Mesodermal cell (in vitro differentiated cells): ENCODE measurements around the gene MED27.

Experiments
- H3K27ac ChIP-seq: 2 replicates; pipeline ENCODE4 v1.7.0; 2013; ENCODE audit warnings: mild to moderate bottlenecking, low read depth, low read length, moderate library complexity; ENCODE audit not compliant: severe bottlenecking
- H3K36me3 ChIP-seq: 2 replicates; pipeline ENCODE4 v1.7.1; 2013; ENCODE audit warnings: mild to moderate bottlenecking, low read length, moderate library complexity; ENCODE audit not compliant: control insufficient read depth, insufficient read depth
- H3K4me1 ChIP-seq: one replicate; pipeline ENCODE4 v1.7.1; 2013; ENCODE audit warnings: mild to moderate bottlenecking, low read length; ENCODE audit not compliant: insufficient read depth, control insufficient read depth, poor library complexity, severe bottlenecking
- H3K4me3 ChIP-seq: 2 replicates; pipeline ENCODE4 v1.7.0; 2013; ENCODE audit warnings: low read length, control low read depth, mild to moderate bottlenecking; ENCODE audit not compliant: insufficient read depth, poor library complexity, severe bottlenecking; ENCODE audit errors: extremely low read depth
- H3K9me3 ChIP-seq: 2 replicates; pipeline ENCODE4 v1.7.1; 2013; ENCODE audit warnings: mild to moderate bottlenecking, low read length, moderate library complexity; ENCODE audit not compliant: control insufficient read depth
- WGBS, 2 experiments: methylation state at CpG; one replicate each; pipeline ENCODE4 v1.1.5; 2013; ENCODE audit warnings: missing lambda C conversion rate in 2 of 2; ENCODE audit not compliant: insufficient coverage in 2 of 2; 5-methylcytosine and 5-hydroxymethylcytosine counted together

Gene MED27

GRCh38 chr9:132030626-132031325 lies 48.9 kb downstream of the MED27 start:
- WGBS, 2 experiments, result 80% methylated on average over 2 of the region's 3 CpGs; no CpG with 5 or more reads in 1 of the 2 experiments
- no peaks in the 10 kb centered on the region for H3K9me3 ChIP-seq
- peaks cover 30% of the 10 kb centered on the region for H3K4me1 ChIP-seq
- H3K4me3 ChIP-seq, result no peak overlapping the region
- no peaks in the 10 kb centered on the region for H3K36me3 ChIP-seq
- H3K27ac ChIP-seq, result no peak overlapping the region

GRCh38 chr9:132027752-132028663 lies 51.7 kb downstream of the MED27 start:
- 96 to 98% methylated on average over 6 of the region's 7 CpGs for WGBS, 2 experiments
- Histone ChIP-seq H3K9me3 (no peaks in the 10 kb centered on the region), H3K27ac (no peak overlapping the region), H3K4me3 (no peak overlapping the region), H3K4me1 (peaks cover 21% of the 10 kb centered on the region), H3K36me3 (no peaks in the 10 kb centered on the region)

- no peak overlapping the region for H3K27ac ChIP-seq
- WGBS, 2 experiments, result 70 to 77% methylated on average over 8 to 9 of the region's 12 CpGs
Measured at GRCh38 chr9:132026932-132027585, 52.6 kb downstream of the MED27 start.

GRCh38 chr9:132025766-132026165 lies 53.9 kb downstream of the MED27 start:
- H3K27ac ChIP-seq, result no peak overlapping the region
- peaks cover 12% of the 10 kb centered on the region for H3K4me1 ChIP-seq
- 100% methylated on average over 1 to 2 of the region's 3 CpGs for WGBS, 2 experiments
- H3K4me3 ChIP-seq, result no peak overlapping the region
- no peaks in the 10 kb centered on the region for H3K9me3 ChIP-seq
- no peaks in the 10 kb centered on the region for H3K36me3 ChIP-seq

More at GRCh38 chr9:132026932-132027585, 52.6 kb downstream of the MED27 start:
- peaks cover 12% of the 10 kb centered on the region for H3K4me1 ChIP-seq
- no peak overlapping the region for H3K4me3 ChIP-seq
- H3K36me3 ChIP-seq, result no peaks in the 10 kb centered on the region
- no peaks in the 10 kb centered on the region for H3K9me3 ChIP-seq

GRCh38 chr9:132024589-132024988 lies 55.1 kb downstream of the MED27 start:
- H3K36me3 ChIP-seq, result no peaks in the 10 kb centered on the region
- H3K9me3 ChIP-seq, result no peaks in the 10 kb centered on the region
- no peak overlapping the region for H3K4me3 ChIP-seq
- WGBS, 2 experiments, result 71 to 100% methylated on average over 1 of the region's 7 CpGs
- H3K27ac ChIP-seq, result no peak overlapping the region
- H3K4me1 ChIP-seq, result peaks cover 12% of the 10 kb centered on the region

GRCh38 chr9:132023419-132024180 lies 56.1 kb downstream of the MED27 start:
- Histone ChIP-seq H3K27ac (no peak overlapping the region), H3K4me3 (no peak overlapping the region), H3K4me1 (peaks cover 12% of the 10 kb centered on the region), H3K36me3 (no peaks in the 10 kb centered on the region), H3K9me3 (no peaks in the 10 kb centered on the region)
- 92 to 96% methylated on average over 4 to 5 of the region's 5 CpGs for WGBS, 2 experiments

- no peaks in the 10 kb centered on the region for H3K36me3 ChIP-seq
- no peaks in the 10 kb centered on the region for H3K9me3 ChIP-seq
- no peak overlapping the region for H3K4me3 ChIP-seq
- 73 to 80% methylated on average over 1 to 3 of the region's 4 CpGs for WGBS, 2 experiments
- H3K27ac ChIP-seq, result no peak overlapping the region
- H3K4me1 ChIP-seq, result peaks cover 4% of the 10 kb centered on the region
Measured at GRCh38 chr9:132020820-132021510, 58.7 kb downstream of the MED27 start.

GRCh38 chr9:132020272-132020671 lies 59.4 kb downstream of the MED27 start:
- Histone ChIP-seq H3K4me3 (no peak overlapping the region), H3K4me1 (no peaks in the 10 kb centered on the region)
- WGBS, 2 experiments, result 92 to 100% methylated on average over 2 of the region's 2 CpGs

GRCh38 chr9:132019702-132020101 lies 60.0 kb downstream of the MED27 start:
- Histone ChIP-seq H3K4me1 (no peaks in the 10 kb centered on the region), H3K27ac (no peak overlapping the region), H3K4me3 (no peak overlapping the region), H3K9me3 (no peaks in the 10 kb centered on the region), H3K36me3 (no peaks in the 10 kb centered on the region)
- WGBS, 2 experiments, result 87 to 93% methylated on average over 5 of the region's 7 CpGs

More at GRCh38 chr9:132020272-132020671, 59.4 kb downstream of the MED27 start:
- no peaks in the 10 kb centered on the region for H3K9me3 ChIP-seq
- no peak overlapping the region for H3K27ac ChIP-seq
- no peaks in the 10 kb centered on the region for H3K36me3 ChIP-seq
